NK-92 treated with Interleukin-12 subunit alpha and Interleukin-12 subunit beta, amount 100 ng/mL, for 24 hours (cell line): ENCODE measurements around the gene ABCA6.

ENCODE experiments used
- DNase-seq: peaks from one replicate; lab custom pipeline; 2025; lab: John Stamatoyannopoulos, UW

Gene ABCA6

GRCh38 chr17:69047368-69048263 lies 94.1 kb downstream of the ABCA6 start:
- DNase-seq: no peak

GRCh38 chr17:69046121-69046807 lies 95.4 kb downstream of the ABCA6 start:
- DNase-seq: no peak

DNA sequence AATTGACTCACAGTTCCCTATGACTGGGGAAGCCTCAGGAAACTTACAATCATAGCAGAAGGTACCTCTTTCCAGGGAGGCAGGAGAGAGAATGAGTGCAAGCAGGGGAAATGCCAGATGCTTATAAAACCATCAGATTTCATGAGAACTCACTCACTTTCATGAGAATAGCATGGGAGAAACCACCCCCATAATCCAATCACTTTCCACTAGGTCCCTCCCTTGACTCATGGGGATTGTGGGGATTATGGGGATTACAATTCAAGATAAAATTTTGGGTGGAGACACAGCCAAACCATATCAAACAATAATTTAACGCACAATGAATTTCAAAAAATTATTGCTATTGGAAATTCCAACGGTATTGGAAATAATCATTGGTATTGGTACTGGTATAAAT lies 96.0 kb downstream of the ABCA6 start:
- no peak for DNase-seq

DNA sequence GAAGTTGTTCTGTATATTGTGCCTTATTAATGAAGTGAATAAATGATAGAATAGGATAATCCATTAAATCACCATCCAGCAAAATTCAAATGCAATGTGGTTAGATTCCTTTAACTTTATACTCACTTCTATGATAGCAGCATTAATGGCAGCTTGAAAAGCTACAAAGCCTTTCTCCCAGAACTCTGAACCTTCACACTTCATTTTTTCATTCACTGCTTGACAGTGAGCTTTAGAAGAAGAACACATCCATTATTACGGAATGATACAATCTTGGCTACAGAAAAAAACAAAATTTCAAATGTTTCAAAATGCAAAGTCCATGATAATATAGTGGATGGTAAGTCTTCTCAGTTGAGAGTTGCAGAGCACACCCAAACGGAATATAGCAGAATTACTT lies 97.3 kb downstream of the ABCA6 start:
- DNase-seq: no peak

DNA sequence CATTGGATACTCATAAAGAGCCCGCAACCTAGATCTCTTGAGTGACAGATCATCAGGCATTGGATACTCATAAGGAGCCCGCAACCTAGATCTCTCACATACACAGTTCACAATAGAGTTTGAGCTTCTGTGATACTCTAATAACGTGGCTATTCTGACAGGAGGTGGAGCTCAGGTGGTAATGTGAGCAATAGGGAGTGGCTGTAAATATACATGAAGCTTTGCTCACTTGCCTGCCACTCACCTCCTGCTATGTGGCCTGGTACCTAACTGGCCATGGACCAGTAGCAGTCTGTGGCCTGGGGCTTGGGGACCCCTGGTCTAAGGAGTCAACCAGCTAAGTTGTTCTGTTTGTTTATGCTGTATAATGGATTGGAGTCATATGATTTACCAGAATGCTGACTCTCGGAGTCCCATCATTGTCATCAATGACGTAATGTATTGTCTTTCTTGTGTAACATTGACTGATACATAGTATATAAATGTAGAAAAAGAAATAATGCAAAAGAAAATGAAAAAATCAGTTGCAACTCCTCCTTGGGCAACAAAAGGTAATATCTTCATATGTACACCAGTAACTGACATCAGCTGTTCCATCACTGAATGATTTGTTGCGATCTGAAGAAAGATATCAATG lies 98.5 kb downstream of the ABCA6 start:
- no peak for DNase-seq

DNA sequence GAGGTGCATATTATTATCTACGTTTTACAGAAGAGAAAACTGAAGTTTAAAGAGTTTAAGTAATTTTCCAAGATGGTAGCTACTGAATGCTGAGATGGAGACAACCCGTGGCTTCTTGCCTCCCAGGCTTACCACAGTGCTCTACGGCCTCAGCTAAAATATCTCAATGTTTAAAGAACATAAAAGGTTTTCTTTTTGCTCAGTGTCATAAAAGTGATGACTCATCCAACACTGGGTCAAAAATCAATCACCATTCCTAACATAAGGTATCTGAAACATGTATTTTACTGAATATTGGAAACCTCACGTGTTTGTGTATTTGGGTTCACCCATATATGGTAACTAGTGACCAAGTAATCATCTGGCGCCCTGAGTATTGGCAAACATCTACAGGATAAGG lies 99.4 kb downstream of the ABCA6 start:
- DNase-seq: no peak

- DNase-seq: no peak
Measured at GRCh38 chr17:69031839-69032238, 109.9 kb downstream of the ABCA6 start.

DNA sequence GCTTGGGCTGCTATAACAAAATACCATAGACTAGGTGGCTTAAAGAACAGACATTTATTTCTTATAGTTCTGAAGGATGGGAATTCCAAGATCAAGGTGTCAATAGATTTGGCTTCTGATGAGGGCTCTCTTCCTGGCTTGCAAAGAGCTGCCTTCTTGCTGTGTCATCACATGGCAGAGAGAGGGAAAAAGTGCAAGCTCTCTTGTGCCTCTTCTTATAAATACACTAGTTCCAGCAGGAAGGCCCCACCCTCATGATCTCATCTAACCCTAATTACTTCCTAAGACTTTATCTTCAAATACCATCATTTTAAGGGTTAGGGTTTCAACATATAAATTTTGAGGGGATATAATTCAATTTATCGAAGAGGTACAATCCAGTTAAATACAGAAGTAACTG lies 111.5 kb downstream of the ABCA6 start:
- no peak for DNase-seq
